Right lobe of liver (tissue), 6 donors: ENCODE data around the gene VSTM2B. TPM values are rescaled to one million over a fixed set of nuclear protein-coding genes. Genes with fewer than 3 reads are reported as not detected.

Experiments
- ATAC-seq, 4 donors: fragments of 200-7000 bp; cut with Tn5 transposase; one replicate each; pipeline ENCODE4 v1.9.1; 2020; ENCODE audit warnings: mild to moderate bottlenecking in 4 of 4, moderate library complexity in 4 of 4
- DNase-seq, 3 donors: peaks; one replicate each; pipeline ENCODE4 v3.0.0-alpha.2; 2020
- H3K27ac ChIP-seq, 3 donors: fragments of 200-600 bp; one replicate each; pipeline ENCODE4 v1.8.0; 2022
- H3K27me3 ChIP-seq, 2 donors: fragments of 200-600 bp; one replicate each; pipeline ENCODE4 v1.8.0; 2022
- H3K36me3 ChIP-seq, 4 donors: fragments of 200-600 bp; sonication (generic) in 1 of 4; one replicate each; pipeline versions ENCODE4 v1.5.1 to v1.8.0; 2017 to 2022; ENCODE audit warnings: control low read depth in 1 of 4
- H3K4me1 ChIP-seq, 4 donors: fragments of 200-600 bp; sonication (generic) in 1 of 4; one replicate each; pipeline versions ENCODE4 v1.5.1 to v1.8.0; 2017 to 2022; ENCODE audit warnings: control low read depth in 1 of 4
- H3K4me3 ChIP-seq, 3 donors: fragments of 200-600 bp; one replicate each; pipeline ENCODE4 v1.8.0; 2022
- H3K9me3 ChIP-seq, 4 donors: fragments of 200-600 bp; sonication (generic) in 1 of 4; one replicate each; pipeline versions ENCODE4 v1.5.1 to v1.8.0; 2017 to 2022; ENCODE audit warnings: control low read depth in 1 of 4
- POLR2A ChIP-seq: fragments of 450-650 bp; IDR thresholded peaks from one replicate; pipeline ENCODE4 v1.6.1; 2017; ENCODE audit warnings: antibody characterized with exemption, mild to moderate bottlenecking
- WGBS: methylation state at CpG from one replicate; pipeline ENCODE4 v1.1.6; 2018; ENCODE audit warnings: low coverage, low lambda C conversion rate; ENCODE audit not compliant: insufficient coverage; ENCODE audit errors: missing lambda C conversion rate; 5-methylcytosine and 5-hydroxymethylcytosine counted together
- intact Hi-C, 2 donors: fragments of 100-400 bp; cut with DNase I; formaldehyde crosslinking; loops; one replicate each; pipeline versions ENCODE4 v1.11.2 to v1.14.1; 2022
- total RNA-seq, 6 experiments: library from RNA; depleted of rRNA in 2 of 6; stranded (reverse); fragments of >200 nt in 2 of 6; fragmentation: NEBNext Ultra II Directional in 3 of 6; extraction: Animal tissue kit (Norgen Biotek cat#: 25700) in 3 of 6; gene quantifications; one replicate each; pipeline versions ENCODE4 v1.1.0 to v1.2.4, GENCODE V29; 2016 to 2023
- TF ChIP-seq, protein P1 (sequence below), 4 donors: fragments of 200-600 bp in 3 of 4; fragments of 450-650 bp in 1 of 4; IDR thresholded peaks; one replicate each; pipeline versions ENCODE4 v1.5.1 to v1.8.0; 2016 to 2022; ENCODE audit warnings: antibody characterized with exemption in 4 of 4, mild to moderate bottlenecking in 2 of 4
- donor health status: DM: no; HTN: yes; CAD: no.
- donor health status: DM: no; HTN: no; CAD: no.
- donor health status: DM: no; HTN: no; CAD: no.
- donor health status: DM: no; HTN: yes; CAD: no.
- donor health status: DM: no; HTN: yes; CAD: no.

Gene VSTM2B
- total RNA-seq, 6 experiments from 2014 or later = not detected

- H3K4me1 ChIP-seq = no peaks in the 10 kb centered on the region
- TF ChIP-seq POLR2A = no peak
- TF ChIP-seq, protein P1, sequence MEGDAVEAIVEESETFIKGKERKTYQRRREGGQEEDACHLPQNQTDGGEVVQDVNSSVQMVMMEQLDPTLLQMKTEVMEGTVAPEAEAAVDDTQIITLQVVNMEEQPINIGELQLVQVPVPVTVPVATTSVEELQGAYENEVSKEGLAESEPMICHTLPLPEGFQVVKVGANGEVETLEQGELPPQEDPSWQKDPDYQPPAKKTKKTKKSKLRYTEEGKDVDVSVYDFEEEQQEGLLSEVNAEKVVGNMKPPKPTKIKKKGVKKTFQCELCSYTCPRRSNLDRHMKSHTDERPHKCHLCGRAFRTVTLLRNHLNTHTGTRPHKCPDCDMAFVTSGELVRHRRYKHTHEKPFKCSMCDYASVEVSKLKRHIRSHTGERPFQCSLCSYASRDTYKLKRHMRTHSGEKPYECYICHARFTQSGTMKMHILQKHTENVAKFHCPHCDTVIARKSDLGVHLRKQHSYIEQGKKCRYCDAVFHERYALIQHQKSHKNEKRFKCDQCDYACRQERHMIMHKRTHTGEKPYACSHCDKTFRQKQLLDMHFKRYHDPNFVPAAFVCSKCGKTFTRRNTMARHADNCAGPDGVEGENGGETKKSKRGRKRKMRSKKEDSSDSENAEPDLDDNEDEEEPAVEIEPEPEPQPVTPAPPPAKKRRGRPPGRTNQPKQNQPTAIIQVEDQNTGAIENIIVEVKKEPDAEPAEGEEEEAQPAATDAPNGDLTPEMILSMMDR (IDR thresholded peaks at IDR 0.05) = no peak
- H3K9me3 ChIP-seq = no peaks in the 10 kb centered on the region
- no peak for DNase-seq
- H3K27me3 ChIP-seq = no peaks in the 10 kb centered on the region
- ATAC-seq = peak in 1 of 4 donors; percentile 22
- intact Hi-C loops = no loop called here
- no peak overlapping the region for H3K27ac ChIP-seq
- H3K36me3 ChIP-seq = no peaks in the 10 kb centered on the region
- no peak overlapping the region for H3K4me3 ChIP-seq
- WGBS = 40% methylated on average over 5 of the region's 15 CpGs
These were observed 51.2 kb downstream of the VSTM2B start for GRCh38 chr19:29576761-29577648.

GRCh38 chr19:29577649-29577963 is 51.8 kb downstream of the VSTM2B start:
- TF ChIP-seq, protein P1 (IDR thresholded peaks at IDR 0.05) = no peak
- TF ChIP-seq POLR2A = no peak
- intact Hi-C loops = no loop called here
- ATAC-seq = no peak
- H3K4me1 ChIP-seq = no peaks in the 10 kb centered on the region
- no peak overlapping the region for H3K4me3 ChIP-seq
- 38% methylated on average over 1 of the region's 3 CpGs for whole genome bisulfite sequencing
- H3K27ac ChIP-seq = no peak overlapping the region
- H3K27me3 ChIP-seq = no peaks in the 10 kb centered on the region
- no peak for DNase-seq
- no peaks in the 10 kb centered on the region for H3K9me3 ChIP-seq
- no peaks in the 10 kb centered on the region for H3K36me3 ChIP-seq

- H3K27ac ChIP-seq = no peak overlapping the region
- DNase-seq = no peak
- H3K36me3 ChIP-seq = no peaks in the 10 kb centered on the region
- intact Hi-C loops = no loop called here
- ATAC-seq = no peak
- TF ChIP-seq, protein P1 (IDR thresholded peaks at IDR 0.05) = no peak
- TF ChIP-seq POLR2A = no peak
- no peaks in the 10 kb centered on the region for H3K4me1 ChIP-seq
- H3K27me3 ChIP-seq = no peaks in the 10 kb centered on the region
- 51% methylated on average over 8 of the region's 8 CpGs for WGBS
- H3K4me3 ChIP-seq = no peak overlapping the region
- no peaks in the 10 kb centered on the region for H3K9me3 ChIP-seq
These were observed 52.6 kb downstream of the VSTM2B start for GRCh38 chr19:29578349-29578748.

DNA sequence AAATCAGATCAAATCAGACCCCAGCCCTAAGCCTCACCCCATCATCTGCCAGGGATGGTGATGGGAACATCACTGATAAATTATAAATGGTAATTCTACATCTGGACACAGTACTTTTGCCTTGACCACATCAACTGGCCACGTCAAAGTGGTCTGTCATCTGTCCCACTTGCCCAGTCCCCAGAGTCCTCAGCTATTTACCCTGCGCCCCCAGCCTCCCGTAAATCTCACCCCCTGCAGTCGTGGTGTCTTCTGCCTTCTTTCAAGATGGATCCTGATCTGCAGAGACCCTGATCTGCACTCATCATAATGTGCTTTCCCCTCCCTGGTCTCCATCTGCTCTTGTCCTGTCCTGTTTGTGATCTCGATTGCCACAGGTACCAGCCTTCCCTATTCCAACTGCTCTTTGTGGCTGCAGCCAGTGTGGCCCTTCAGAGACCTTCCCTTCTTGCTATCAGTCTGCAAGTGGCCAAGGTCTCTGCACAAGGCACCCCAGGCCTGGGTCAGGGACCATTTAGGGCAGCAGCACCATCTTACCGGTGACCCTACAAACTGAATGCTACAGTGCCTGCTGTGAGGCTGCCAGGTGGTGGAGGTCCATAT is 53.6 kb downstream of the VSTM2B start:
- ATAC-seq = no peak

More for the DNA sequence above, 53.6 kb downstream of the VSTM2B start:
- intact Hi-C loops = no loop called here
- DNase-seq = no peak
- Histone ChIP-seq H3K4me3 (no peak overlapping the region), H3K9me3 (no peaks in the 10 kb centered on the region), H3K36me3 (no peaks in the 10 kb centered on the region), H3K4me1 (no peaks in the 10 kb centered on the region), H3K27ac (no peak overlapping the region), H3K27me3 (no peaks in the 10 kb centered on the region)
- no peak for TF ChIP-seq POLR2A
- TF ChIP-seq, protein P1 (IDR thresholded peaks at IDR 0.05) = no peak
- WGBS = 55% methylated on average over 5 of the region's 6 CpGs
